Midbrain (tissue), 1 donor: ENCODE data around the gene CDC42EP5.
A peak's percentile ranks its signal among the peaks of the same experiment; 100 is the strongest.
"Not testable (repeated sequence)": the region's sequence is repeated elsewhere in the genome, so short reads cannot be mapped to it uniquely, and the experiment has no call there.

ENCODE experiments used
- DNase-seq: peaks from one replicate; lab custom pipeline; 2025; lab: John Stamatoyannopoulos, UW

CDC42EP5 gene

GRCh38 chr19:54448040-54448773 is 24.9 kb downstream of the CDC42EP5 start:
- DNase-seq, result peak; percentile 52

- not testable (repeated sequence) for DNase-seq
Observed at GRCh38 chr19:54446349-54446748, 26.7 kb downstream of the CDC42EP5 start.

DNA sequence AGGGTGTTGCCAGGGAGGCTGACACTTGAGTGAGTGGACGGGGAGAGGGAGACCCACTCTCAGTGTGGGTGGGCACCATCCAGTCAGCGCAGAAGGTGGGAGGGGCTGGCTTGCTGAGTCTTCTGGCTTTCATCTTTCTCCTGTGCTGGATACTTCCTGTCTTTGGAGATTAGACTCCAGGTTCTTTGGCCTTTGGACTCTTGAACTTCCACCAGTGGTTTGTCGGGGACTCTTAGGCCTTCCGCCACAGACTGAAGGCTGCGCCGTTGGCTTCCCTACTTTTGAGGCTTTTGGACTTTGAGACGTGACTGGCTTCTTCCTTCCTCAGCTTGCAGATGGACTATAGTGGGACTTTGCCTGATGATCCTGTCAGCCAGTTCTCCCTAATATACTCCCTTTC is 28.4 kb downstream of the CDC42EP5 start:
- no peak for DNase-seq

DNA sequence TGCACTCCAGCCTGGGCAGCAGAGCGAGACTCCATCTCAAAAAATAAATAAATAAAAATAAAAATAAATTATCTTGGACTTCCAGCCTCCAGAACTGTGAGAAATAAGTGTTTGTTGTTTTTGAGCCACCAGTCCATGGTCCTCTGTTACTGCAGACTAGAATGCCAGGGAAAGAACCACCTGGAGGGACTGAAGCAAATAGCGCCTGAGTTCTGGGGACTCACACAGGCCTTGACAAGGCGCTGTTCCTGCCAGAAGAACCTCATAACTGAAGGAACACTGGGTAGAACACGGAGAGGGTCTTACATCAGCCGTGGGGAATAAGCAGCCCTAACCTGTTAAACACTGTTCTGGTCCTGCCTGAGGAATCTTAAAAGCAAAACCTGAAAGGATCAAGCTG is 32.5 kb downstream of the CDC42EP5 start:
- DNase-seq, result no peak

- peak; percentile 84 for DNase-seq
Observed at GRCh38 chr19:54439174-54439851, 33.8 kb downstream of the CDC42EP5 start.

- DNase-seq, result no peak
Observed at GRCh38 chr19:54436628-54437252, 36.4 kb downstream of the CDC42EP5 start.

- peak; percentile 41 for DNase-seq
Observed at GRCh38 chr19:54436031-54436523, 37.0 kb downstream of the CDC42EP5 start.

- no peak for DNase-seq
Observed at GRCh38 chr19:54435551-54436016, 37.5 kb downstream of the CDC42EP5 start.

GRCh38 chr19:54434873-54435214 is 38.3 kb downstream of the CDC42EP5 start:
- DNase-seq, result no peak

GRCh38 chr19:54434112-54434872 is 38.8 kb downstream of the CDC42EP5 start:
- DNase-seq, result no peak

DNA sequence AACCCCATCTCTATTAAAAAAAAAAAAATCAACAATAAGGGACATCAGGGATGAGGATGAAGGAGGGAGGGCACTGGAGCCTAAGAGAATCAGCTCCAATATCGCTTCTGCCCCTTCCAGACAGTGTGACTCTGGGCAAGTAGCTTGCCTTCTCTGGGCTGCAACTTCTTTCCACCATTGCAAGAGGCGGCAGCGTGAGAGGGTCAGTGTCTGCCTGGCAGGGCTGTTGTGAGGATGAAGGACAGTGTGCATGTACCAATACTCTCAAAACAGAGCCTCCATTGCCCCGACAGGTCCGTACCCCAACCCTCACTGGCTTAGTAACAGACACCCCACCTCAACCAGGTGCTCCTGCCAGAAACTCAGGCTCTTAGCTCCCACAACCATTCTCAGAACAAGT is 39.4 kb downstream of the CDC42EP5 start:
- no peak for DNase-seq

DNA sequence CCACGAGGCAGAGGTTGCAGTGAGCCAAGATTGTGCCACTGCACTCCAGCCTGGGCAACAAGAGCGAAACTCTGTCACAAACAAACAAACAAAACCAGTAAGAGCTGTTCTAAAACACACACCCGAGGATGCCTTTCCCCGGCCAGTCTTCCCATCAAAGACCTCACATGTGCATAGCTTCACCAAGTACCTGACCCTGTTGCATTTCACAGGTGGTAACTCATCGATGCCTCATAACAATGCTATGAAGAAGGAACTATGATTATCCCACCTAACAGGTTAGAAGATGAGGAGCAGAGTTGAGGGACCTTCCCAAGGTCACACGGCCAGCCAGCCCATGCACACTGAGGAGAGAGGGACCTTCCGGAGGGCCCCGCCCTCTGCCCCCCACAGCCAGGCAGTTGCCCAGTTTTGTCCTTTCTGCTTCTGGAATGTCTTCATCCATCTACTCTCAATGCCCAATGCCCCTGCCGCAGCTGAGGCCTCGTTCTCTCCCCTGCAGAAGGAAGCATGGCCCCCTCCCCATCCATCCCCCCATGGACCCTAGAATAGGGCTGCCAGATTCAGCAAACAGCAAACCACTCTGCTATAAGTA is 40.9 kb downstream of the CDC42EP5 start:
- no peak for DNase-seq

DNA sequence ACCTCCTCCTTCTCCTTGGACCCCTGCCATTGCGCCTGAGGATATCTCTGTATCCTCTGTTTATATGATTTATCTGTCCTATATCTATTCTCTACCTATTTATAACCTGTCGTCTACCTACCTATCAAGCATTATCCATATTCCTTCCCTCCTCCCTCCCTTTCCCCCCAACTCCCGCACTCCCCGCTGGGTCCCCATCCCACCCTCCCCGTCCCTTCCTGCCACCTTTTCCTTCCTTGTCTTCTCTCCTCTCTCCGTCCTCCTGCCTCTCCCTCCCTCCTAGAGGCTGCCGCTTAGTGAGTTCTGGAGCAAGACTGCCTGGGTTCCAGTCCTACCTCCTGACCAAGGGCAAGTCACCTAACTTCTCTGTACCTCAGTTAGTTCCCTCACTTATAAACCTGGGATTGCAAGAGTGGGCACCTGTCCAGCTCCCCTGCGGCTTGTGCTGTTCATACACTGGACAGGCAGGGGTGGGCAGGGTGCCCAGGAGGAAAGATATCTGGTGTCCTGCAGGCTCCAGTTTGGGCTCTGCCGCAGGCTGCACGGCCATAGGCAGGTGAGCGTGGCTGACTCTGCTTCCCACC is 41.7 kb downstream of the CDC42EP5 start:
- DNase-seq, result no peak

- DNase-seq, result peak; percentile 65
Observed at GRCh38 chr19:54430306-54431254, 42.5 kb downstream of the CDC42EP5 start.

DNA sequence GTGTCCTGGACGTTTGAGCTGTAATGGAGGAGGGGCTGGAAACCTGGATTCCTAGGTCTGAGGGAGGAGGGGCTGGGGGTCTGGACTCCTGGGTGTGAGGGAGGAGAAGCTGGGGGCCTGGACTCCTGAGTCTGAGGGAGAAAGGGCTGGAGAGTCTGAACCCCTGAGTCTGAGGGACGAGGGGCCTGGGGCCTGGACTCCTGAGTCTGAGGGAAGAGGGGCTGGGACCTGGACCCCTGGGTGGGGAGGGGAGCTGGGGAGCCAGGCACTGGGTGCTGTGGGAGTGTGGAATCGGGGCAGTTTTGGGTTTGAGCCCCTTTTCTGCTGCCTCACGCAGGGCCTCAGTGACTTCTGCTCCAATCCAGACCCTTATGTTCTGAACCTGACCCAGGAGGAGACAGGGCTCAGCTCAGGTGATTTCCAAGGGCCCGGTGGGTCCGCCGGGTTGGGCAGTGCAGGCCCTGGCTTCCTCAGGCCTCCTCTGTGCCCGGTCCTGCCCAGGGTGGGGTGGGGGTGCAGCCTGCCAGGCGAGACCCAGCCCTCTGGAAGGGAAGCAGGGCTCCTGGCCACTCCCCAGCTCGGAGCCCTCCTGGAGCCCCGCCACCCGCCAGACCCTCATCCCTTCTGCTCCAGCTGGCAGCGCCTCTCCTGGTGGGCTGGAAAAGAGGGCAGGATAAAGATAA is 43.4 kb downstream of the CDC42EP5 start:
- DNase-seq, result no peak

DNA sequence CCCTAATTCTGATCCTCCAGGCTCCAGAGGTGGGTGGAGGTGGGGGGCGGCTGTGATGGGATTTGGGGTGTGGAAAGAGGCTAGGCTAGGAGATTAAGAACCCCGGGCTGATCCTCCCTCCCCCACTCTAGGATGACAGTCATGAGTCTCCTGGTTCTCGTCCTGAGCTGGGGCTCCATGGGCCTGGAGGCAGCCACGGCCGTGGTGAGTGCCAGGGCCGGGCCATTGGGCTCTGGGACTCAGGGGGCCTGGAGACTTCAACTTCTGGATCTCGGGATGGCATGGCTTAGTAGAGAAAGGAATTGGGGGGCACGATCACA is 44.0 kb downstream of the CDC42EP5 start:
- no peak for DNase-seq

DNA sequence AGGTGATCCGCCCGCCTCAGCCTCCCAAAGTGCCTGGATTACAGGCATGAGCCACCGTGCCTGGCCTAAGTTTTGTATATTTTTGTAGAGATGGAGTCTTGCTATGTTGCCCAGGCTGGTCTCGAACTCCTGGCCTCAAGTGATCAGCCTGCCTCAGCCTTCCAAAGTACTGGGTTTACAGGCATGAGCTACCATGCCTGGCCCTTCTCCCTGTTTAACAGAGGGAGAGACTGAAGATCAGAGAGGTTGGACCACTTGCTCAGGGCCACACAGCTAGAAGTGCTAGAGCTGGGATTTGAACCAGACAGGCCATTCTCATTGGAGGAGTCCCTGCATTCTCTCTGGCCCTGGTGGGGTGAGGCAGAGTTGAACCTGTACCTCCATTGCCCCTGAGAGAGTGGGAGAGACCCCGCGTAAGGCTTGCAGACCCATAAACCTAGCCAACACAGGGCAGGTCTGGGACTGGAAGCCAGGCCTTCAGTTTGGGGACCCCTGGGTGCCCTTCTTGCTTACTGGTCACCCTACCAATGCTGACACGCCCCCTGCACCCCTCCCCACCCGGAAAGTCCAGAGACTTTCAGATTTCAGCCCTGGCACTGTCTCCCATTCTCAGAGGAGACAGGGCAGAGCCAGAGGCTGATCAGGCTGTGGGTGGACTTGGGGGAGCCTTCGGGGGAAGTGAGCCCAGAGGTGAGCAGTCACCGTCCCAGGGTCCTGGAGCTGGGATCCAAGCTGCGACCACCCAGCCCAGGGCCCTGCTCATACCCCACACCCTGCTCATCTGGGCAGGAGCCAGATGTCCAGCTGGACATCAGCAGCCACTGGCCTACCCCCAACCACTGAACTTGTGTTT is 44.5 kb downstream of the CDC42EP5 start:
- no peak for DNase-seq

- no peak for DNase-seq
Observed at GRCh38 chr19:54427586-54427985, 45.5 kb downstream of the CDC42EP5 start.
